ENCODE data around the gene MAX.

The MAX gene

DNA sequence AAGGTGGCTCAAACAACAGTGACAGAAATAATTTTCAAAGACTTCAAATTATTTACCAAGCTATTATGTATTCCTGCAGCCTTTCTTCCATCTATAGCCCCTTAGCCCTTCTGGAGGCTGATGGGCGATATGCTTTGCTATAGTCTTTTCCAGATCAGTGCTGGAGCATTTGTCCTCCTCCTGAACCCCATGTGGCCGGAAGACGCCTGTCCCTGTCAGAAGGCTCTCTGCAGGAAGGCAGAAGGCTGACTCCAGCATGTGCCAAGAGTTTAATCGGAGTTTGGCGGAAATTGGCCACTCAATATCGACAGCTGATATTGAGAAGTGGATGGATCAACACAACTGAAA lies 49.3 kb upstream of the MAX start:
- Histone ChIP-seq H3K4me3 (ENCODE audit: low read depth, low read length) (no peak overlapping the region), H3K9me3 (ENCODE audit: control insufficient read depth, insufficient read depth, low read depth, low read length) (no peaks in the 10 kb centered on the region), H3K36me3 (ENCODE audit: control insufficient read depth in 2 of 2, insufficient read depth in 1 of 2, low read length in 2 of 2) (no peaks in the 10 kb centered on the region), H3K27ac (ENCODE audit: extremely low read depth, low read depth, low read length) (no peak overlapping the region), H3K4me1 (ENCODE audit: control insufficient read depth, insufficient read depth, low read length) (no peaks in the 10 kb centered on the region)
- CTCF ChIA-PET: no interaction called here
- POLR2A ChIA-PET: no interaction called here
- no peak for TF ChIP-seq ZBTB20 (tag by site-specific recombination; IDR thresholded peaks at IDR 0.05)
- TF ChIP-seq ZNF19 (tag by site-specific recombination; IDR thresholded peaks at IDR 0.05; ENCODE audit: low read depth): no peak

DNA sequence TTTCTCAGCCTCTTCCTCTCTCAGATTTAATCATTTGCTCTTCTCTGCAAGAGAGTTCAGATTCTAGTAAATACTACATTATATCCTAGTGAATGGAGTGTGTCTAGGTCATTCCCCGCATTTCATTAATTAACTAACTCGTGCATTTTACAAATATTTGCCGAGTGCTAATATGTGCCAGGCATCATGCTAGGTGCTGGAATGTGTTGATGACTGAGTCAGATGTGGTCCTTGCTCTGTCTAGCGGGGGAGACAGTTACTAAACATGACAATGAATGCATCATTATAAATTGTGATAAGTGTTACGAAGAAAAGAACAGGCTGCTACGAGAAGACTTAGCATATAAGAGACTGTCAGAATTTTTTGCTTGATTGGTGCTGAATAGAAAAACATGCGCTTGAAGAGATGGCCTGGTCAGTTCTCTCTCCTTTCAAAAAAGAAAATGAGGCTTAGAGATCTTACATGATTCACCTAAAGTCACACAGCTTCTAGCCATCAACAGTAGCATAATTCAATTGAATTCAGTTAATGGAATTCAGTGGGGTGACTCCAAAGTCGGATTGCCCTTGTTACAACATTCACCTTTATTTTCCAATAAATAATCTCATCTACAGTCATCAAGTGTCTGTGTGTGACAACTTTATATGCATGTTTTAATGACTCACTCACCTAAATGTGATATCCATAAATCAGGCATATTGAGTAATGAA lies 48.7 kb upstream of the MAX start:
- Histone ChIP-seq H3K4me3 (ENCODE audit: low read depth, low read length) (no peak overlapping the region), H3K4me1 (ENCODE audit: control insufficient read depth, insufficient read depth, low read length) (no peaks in the 10 kb centered on the region), H3K27ac (ENCODE audit: extremely low read depth, low read depth, low read length) (no peak overlapping the region), H3K9me3 (ENCODE audit: control insufficient read depth, insufficient read depth, low read depth, low read length) (no peaks in the 10 kb centered on the region), H3K36me3 (ENCODE audit: control insufficient read depth in 2 of 2, insufficient read depth in 1 of 2, low read length in 2 of 2) (no peaks in the 10 kb centered on the region)
- ChIA-PET CTCF (no interaction called here), POLR2A (no interaction called here)
- TF ChIP-seq SP2 (tag by site-specific recombination; IDR thresholded peaks at IDR 0.05) (no peak), ZNF629 (tag by site-specific recombination; IDR thresholded peaks at IDR 0.05) (no peak), ZBTB49 (tag by site-specific recombination; IDR thresholded peaks at IDR 0.05; ENCODE audit: low read depth) (no peak), ZNF621 (tag by site-specific recombination; IDR thresholded peaks at IDR 0.05) (no peak), ZNF223 (tag by site-specific recombination; IDR thresholded peaks at IDR 0.05) (no peak), ZBTB17 (tag by site-specific recombination; IDR thresholded peaks at IDR 0.05) (no peak), ZFP69B (tag by site-specific recombination; IDR thresholded peaks at IDR 0.05) (no peak)
- TF ChIP-seq, protein P1, sequence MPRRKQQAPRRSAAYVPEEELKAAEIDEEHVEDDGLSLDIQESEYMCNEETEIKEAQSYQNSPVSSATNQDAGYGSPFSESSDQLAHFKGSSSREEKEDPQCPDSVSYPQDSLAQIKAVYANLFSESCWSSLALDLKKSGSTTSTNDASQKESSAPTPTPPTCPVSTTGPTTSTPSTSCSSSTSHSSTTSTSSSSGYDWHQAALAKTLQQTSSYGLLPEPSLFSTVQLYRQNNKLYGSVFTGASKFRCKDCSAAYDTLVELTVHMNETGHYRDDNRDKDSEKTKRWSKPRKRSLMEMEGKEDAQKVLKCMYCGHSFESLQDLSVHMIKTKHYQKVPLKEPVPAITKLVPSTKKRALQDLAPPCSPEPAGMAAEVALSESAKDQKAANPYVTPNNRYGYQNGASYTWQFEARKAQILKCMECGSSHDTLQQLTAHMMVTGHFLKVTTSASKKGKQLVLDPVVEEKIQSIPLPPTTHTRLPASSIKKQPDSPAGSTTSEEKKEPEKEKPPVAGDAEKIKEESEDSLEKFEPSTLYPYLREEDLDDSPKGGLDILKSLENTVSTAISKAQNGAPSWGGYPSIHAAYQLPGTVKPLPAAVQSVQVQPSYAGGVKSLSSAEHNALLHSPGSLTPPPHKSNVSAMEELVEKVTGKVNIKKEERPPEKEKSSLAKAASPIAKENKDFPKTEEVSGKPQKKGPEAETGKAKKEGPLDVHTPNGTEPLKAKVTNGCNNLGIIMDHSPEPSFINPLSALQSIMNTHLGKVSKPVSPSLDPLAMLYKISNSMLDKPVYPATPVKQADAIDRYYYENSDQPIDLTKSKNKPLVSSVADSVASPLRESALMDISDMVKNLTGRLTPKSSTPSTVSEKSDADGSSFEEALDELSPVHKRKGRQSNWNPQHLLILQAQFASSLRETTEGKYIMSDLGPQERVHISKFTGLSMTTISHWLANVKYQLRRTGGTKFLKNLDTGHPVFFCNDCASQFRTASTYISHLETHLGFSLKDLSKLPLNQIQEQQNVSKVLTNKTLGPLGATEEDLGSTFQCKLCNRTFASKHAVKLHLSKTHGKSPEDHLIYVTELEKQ (tag by site-specific recombination; IDR thresholded peaks at IDR 0.05; ENCODE audit: borderline replicate concordance): no peak
- TF ChIP-seq, protein P2, sequence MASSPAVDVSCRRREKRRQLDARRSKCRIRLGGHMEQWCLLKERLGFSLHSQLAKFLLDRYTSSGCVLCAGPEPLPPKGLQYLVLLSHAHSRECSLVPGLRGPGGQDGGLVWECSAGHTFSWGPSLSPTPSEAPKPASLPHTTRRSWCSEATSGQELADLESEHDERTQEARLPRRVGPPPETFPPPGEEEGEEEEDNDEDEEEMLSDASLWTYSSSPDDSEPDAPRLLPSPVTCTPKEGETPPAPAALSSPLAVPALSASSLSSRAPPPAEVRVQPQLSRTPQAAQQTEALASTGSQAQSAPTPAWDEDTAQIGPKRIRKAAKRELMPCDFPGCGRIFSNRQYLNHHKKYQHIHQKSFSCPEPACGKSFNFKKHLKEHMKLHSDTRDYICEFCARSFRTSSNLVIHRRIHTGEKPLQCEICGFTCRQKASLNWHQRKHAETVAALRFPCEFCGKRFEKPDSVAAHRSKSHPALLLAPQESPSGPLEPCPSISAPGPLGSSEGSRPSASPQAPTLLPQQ (tag by site-specific recombination; IDR thresholded peaks at IDR 0.05): no peak

- Histone ChIP-seq H3K36me3 (ENCODE audit: control insufficient read depth in 2 of 2, insufficient read depth in 1 of 2, low read length in 2 of 2) (no peaks in the 10 kb centered on the region), H3K9me3 (ENCODE audit: control insufficient read depth, insufficient read depth, low read depth, low read length) (no peaks in the 10 kb centered on the region), H3K27ac (ENCODE audit: extremely low read depth, low read depth, low read length) (no peak overlapping the region), H3K4me3 (ENCODE audit: low read depth, low read length) (no peak overlapping the region), H3K4me1 (ENCODE audit: control insufficient read depth, insufficient read depth, low read length) (no peaks in the 10 kb centered on the region)
- ChIA-PET CTCF (no interaction called here), POLR2A (no interaction called here)
- TF ChIP-seq, protein P3, sequence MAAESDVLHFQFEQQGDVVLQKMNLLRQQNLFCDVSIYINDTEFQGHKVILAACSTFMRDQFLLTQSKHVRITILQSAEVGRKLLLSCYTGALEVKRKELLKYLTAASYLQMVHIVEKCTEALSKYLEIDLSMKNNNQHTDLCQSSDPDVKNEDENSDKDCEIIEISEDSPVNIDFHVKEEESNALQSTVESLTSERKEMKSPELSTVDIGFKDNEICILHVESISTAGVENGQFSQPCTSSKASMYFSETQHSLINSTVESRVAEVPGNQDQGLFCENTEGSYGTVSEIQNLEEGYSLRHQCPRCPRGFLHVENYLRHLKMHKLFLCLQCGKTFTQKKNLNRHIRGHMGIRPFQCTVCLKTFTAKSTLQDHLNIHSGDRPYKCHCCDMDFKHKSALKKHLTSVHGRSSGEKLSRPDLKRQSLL (tag by site-specific recombination; IDR thresholded peaks at IDR 0.05): no peak
- no peak for TF ChIP-seq PRDM2 (tag by site-specific recombination; IDR thresholded peaks at IDR 0.05; ENCODE audit: borderline replicate concordance)
- TF ChIP-seq ZNF571 (tag by site-specific recombination; IDR thresholded peaks at IDR 0.05): no peak
- TF ChIP-seq FEZF1 (tag by site-specific recombination; IDR thresholded peaks at IDR 0.05): no peak
- TF ChIP-seq ZNF157 (tag by site-specific recombination; IDR thresholded peaks at IDR 0.05): no peak
These were observed 46.8 kb upstream of the MAX start for GRCh38 chr14:65149116-65149515.
